Heart left ventricle (tissue), 16 donors: ENCODE measurements around the gene EPN2. TPM values are rescaled to one million over a fixed set of nuclear protein-coding genes. Genes with fewer than 3 reads are reported as not detected.

ENCODE experiments used
- ATAC-seq, 4 donors: fragments of 200-7000 bp; cut with Tn5 transposase; one replicate each; pipeline ENCODE4 v1.9.1; 2020 to 2022; ENCODE audit warnings: moderate library complexity in 4 of 4, mild to moderate bottlenecking in 3 of 4, moderate number of reproducible peaks in 1 of 4
- DNase-seq, 5 donors: peaks; one replicate each; pipeline ENCODE4 v3.0.0-alpha.2; 2020
- H3K27ac ChIP-seq, 12 donors: fragments of 200-600 bp; sonication (generic) in 4 of 12; one replicate each; pipeline versions ENCODE4 v1.5.0 to v1.8.0; 2016 to 2022; ENCODE audit warnings: mild to moderate bottlenecking in 2 of 12
- H3K27me3 ChIP-seq, 9 donors: fragments of 200-600 bp; sonication (generic) in 2 of 9; one replicate each; pipeline versions ENCODE4 v1.5.1 to v1.8.0; 2016 to 2022; ENCODE audit warnings: mild to moderate bottlenecking in 3 of 9
- H3K36me3 ChIP-seq, 9 donors: fragments of 200-600 bp; sonication (generic) in 2 of 9; one replicate each; pipeline versions ENCODE4 v1.5.0 to v1.8.0; 2018 to 2022; ENCODE audit warnings: mild to moderate bottlenecking in 2 of 9
- H3K4me1 ChIP-seq, 12 donors: fragments of 200-600 bp; sonication (generic) in 4 of 12; one replicate each; pipeline versions ENCODE4 v1.5.0 to v1.8.0; 2016 to 2022; ENCODE audit warnings: mild to moderate bottlenecking in 3 of 12
- H3K4me3 ChIP-seq, 12 donors: fragments of 200-600 bp; sonication (generic) in 4 of 12; one replicate each; pipeline versions ENCODE4 v1.5.0 to v1.8.0; 2017 to 2022; ENCODE audit warnings: mild to moderate bottlenecking in 9 of 12, moderate library complexity in 4 of 12
- H3K9me3 ChIP-seq, 12 donors: fragments of 200-600 bp; sonication (generic) in 4 of 12; one replicate each; pipeline versions ENCODE4 v1.5.0 to v1.8.0; 2016 to 2022; ENCODE audit warnings: mild to moderate bottlenecking in 1 of 12
- CTCF ChIP-seq, 12 donors: fragments of 200-600 bp; sonication (generic) in 4 of 12; IDR thresholded peaks; one replicate each; pipeline versions ENCODE4 v1.5.0 to v1.8.0; 2018 to 2022; ENCODE audit warnings: antibody characterized with exemption in 12 of 12, mild to moderate bottlenecking in 5 of 12
- POLR2A ChIP-seq, 2 donors: fragments of 450-650 bp; IDR thresholded peaks; one replicate each; pipeline ENCODE4 v1.6.1; 2017; ENCODE audit warnings: antibody characterized with exemption in 2 of 2, mild to moderate bottlenecking in 2 of 2, moderate library complexity in 2 of 2
- WGBS, 4 donors: extraction: QIAGEN DNeasy Blood & Tissue Kit in 2 of 4; methylation state at CpG; one replicate each; pipeline versions ENCODE4 v1.1.5 to v1.1.7; 2013 to 2018; 5-methylcytosine and 5-hydroxymethylcytosine counted together
- intact Hi-C, 10 donors: fragments of 100-400 bp; cut with DNase I; formaldehyde crosslinking; loops; one replicate each; pipeline versions ENCODE4 v1.11.1 to v1.14.2; 2022
- polyA plus RNA-seq, 2 donors: library from polyadenylated mRNA; stranded (reverse); fragments of 200-250 nt; gene quantifications; one replicate each; pipeline ENCODE4 v1.2.3, GENCODE V29; 2013
- total RNA-seq, 9 donors: library from RNA; depleted of rRNA in 2 of 9; stranded (reverse); fragments of >200 nt in 2 of 9; fragmentation: NEBNext Ultra II Directional in 3 of 9; extraction: Animal tissue kit (Norgen Biotek cat#: 25700) in 3 of 9; gene quantifications; one replicate each; pipeline versions ENCODE4 v1.1.0 to v1.2.4, GENCODE V29; 2016 to 2023
- donor health status: ischemic (EF 13 %, LVEDD 7.1; RV severe dilation, severe dysfunction).
- donor health status: healthy with polysubstance abuse.
- donor health status: DM: no; HTN: yes; CAD: no.
- donor health status: DM: no; HTN: no; CAD: no.
- donor health status: ischemic (EF 25% LVEDD 6.9; RV normal size, moderate dysfunction).
- donor health status: ischemic (EF 25% LVEDD 5.7; RV mildly dilated, moderate dysfunction).
- donor health status: healthy.
- donor health status: DM: yes; HTN: yes; CAD: no.
- donor health status: ischemic (EF 35%, LVEDD 5.7; RV mildly dilated, moderate dysfunction).
- donor health status: nonischemic (EF 11% LVEDD 7.7; RV severe dilation, severe dysfunction).
- donor health status: DM: yes; HTN: yes; CAD: no.
- donor health status: PGD.
- donor health status: ischemic (EF 29% LVEDD 5.4; RV normal size, mild dysfunction).
- donor health status: nonischemic (EF 23%, LVEDD 6.1; RV moderate dilation, normal function).

Gene EPN2
- total and polyA plus RNA-seq, 11 donors: 26.4 to 114 (median 72.0) TPM

DNA sequence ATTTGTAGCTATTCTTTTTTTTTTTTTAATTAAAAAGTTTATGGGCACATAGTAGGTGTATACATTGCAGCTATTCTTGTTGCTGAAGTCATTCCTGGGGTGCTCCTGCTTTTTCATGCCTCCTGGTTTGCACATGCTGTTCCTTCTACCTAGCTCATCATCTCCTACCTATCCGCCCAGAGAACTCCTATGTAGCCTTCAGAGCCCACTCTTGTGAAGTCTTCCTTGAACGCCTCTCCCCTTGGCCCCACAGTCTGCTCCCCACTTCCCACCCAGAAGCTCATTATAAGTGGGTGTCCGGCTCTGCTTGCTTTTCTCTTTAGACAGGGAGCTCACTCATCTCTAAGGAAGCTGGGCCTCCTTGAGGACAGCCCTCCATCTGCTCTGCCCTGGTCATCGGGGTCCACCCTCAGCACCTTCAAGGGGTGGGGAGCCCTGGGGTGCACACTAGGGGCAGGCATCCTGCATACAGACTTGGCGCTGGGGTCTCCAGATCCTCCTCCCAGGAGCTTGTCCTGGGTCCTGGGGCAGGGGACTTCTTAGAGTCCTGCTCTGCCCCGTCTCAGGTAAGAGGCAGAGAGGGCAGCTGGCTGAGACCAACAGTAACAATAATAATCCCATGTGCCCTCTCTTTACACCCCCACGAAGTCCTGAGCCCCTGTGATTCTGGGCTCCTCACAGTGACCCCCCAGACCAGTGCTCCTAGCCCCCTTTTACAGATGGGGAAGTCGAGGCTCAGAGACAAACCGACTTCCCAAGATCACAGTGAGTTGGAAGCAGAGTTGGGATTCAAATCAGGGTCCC is 128.9 kb downstream of the EPN2 start:
- H3K4me3 ChIP-seq: no peak overlapping the region
- peaks cover 0 to 2% (median 0%) of the 10 kb centered on the region in 9 donors for H3K27me3 ChIP-seq
- TF ChIP-seq CTCF (IDR thresholded peaks at IDR 0.05): no peak
- TF ChIP-seq POLR2A (IDR thresholded peaks at IDR 0.05): no peak
- 92 to 96% (median 93%) methylated on average over 7 to 9 of the region's 9 CpGs for WGBS, 4 donors
- H3K27ac ChIP-seq: no peak overlapping the region
- no peaks in the 10 kb centered on the region for H3K9me3 ChIP-seq
- intact Hi-C loops: loop anchor here in 4 of 10 donors (5.0 to 10.0 kb wide), 3 partner anchors 279 to 399 kb away; partner anchors contain the start of gene ALDH3A2 (in 2 of the 4)
- DNase-seq: no peak
- H3K4me1 ChIP-seq: peaks cover 0 to 46% (median 25%) of the 10 kb centered on the region in 12 donors
- ATAC-seq: no peak
- H3K36me3 ChIP-seq: no peaks in the 10 kb centered on the region

GRCh38 chr17:19366637-19366972 is 129.4 kb downstream of the EPN2 start:
- peaks cover 0 to 2% (median 0%) of the 10 kb centered on the region in 9 donors for H3K27me3 ChIP-seq
- H3K9me3 ChIP-seq: no peaks in the 10 kb centered on the region
- DNase-seq (peak in 1 of 5 donors; percentile 7), ATAC-seq (no peak)
- intact Hi-C loops: loop anchor here in 4 of 10 donors (5.0 to 10.0 kb wide), 3 partner anchors 278 to 398 kb away; partner anchors contain the start of gene ALDH3A2 (in 2 of the 4)
- peaks cover 0 to 52% (median 28%) of the 10 kb centered on the region in 12 donors for H3K4me1 ChIP-seq
- TF ChIP-seq CTCF (IDR thresholded peaks at IDR 0.05) (no peak), POLR2A (IDR thresholded peaks at IDR 0.05) (no peak)
- no peak overlapping the region for H3K27ac ChIP-seq
- H3K4me3 ChIP-seq: no peak overlapping the region
- H3K36me3 ChIP-seq: no peaks in the 10 kb centered on the region
- WGBS, 4 donors: 92 to 99% (median 94%) methylated on average over 5 of the region's 5 CpGs

DNA sequence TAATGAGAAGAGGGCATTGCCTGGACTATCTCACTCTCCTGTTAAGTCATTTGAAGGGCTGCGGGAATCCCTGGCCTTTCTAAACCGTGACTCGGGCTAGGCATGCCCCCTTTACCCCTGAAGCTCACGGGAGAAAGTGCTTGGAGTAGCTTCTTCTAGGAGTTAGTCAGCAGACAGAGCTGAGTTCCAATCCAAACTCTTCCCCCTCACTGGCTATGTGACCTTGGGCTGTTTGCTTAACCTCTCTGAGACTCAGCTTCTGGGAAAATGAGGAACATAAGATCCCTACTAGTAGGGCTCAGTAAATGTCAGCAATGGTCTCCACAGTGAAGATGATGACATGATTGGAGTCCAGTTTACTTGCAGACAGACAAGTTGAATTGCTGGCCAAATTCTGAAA is 131.1 kb downstream of the EPN2 start:
- intact Hi-C loops: loop anchor here in 4 of 10 donors (5.0 to 10.0 kb wide), 3 partner anchors 277 to 397 kb away; partner anchors contain the start of gene ALDH3A2 (in 2 of the 4)
- ATAC-seq: no peak
- H3K9me3 ChIP-seq: no peaks in the 10 kb centered on the region
- H3K4me3 ChIP-seq: no peak overlapping the region
- 78 to 90% (median 87%) methylated on average over 4 of the region's 4 CpGs for WGBS, 4 donors
- H3K4me1 ChIP-seq: peaks cover 0 to 50% (median 18%) of the 10 kb centered on the region in 12 donors
- DNase-seq: no peak
- H3K27me3 ChIP-seq: peaks cover 0 to 2% (median 0%) of the 10 kb centered on the region in 9 donors
- no peak overlapping the region for H3K27ac ChIP-seq
- TF ChIP-seq CTCF (IDR thresholded peaks at IDR 0.05): no peak
- TF ChIP-seq POLR2A (IDR thresholded peaks at IDR 0.05): no peak
- no peaks in the 10 kb centered on the region for H3K36me3 ChIP-seq

DNA sequence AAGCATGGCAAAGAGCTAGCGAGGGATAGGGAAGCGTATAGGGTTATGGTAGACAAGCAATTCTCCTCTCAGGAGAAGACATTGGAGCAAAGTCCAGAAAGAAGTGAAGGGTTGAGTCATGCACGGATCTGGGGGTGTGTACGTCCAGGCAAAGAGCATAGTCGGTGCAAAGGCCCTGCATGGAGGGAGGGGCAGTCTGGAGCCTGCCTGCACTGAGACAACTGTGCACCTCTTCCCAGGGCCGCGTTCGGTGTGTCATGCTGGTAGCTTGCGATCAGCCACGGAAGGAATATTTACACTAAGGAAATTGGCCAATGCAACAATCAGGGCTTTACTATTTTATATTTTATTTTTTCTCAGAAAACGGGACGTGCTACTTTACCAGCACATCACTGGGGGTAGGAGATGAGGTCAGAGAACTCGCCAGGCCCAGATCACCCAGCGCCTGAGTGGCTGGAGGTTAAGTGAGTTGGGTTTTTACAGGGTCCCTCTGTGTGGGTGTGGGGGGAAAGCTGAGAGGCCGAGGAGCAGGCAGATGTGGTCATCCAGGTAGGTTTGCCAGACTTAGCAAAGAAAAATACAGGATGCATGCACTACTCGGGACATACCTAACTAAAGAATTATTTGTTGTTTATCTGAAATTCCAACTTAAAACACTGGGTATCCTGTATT is 132.1 kb downstream of the EPN2 start:
- peak overlapping the region in 6 of 12 donors; percentile 38 to 73 (median 68) for H3K27ac ChIP-seq
- no peak for ATAC-seq
- 93 to 94% (median 93%) methylated on average over 16 of the region's 16 CpGs for WGBS, 4 donors
- peaks cover 0 to 2% (median 0%) of the 10 kb centered on the region in 9 donors for H3K27me3 ChIP-seq
- no peaks in the 10 kb centered on the region for H3K9me3 ChIP-seq
- H3K36me3 ChIP-seq: no peaks in the 10 kb centered on the region
- intact Hi-C loops: loop anchor here in 4 of 10 donors (5.0 to 10.0 kb wide), 3 partner anchors 276 to 396 kb away; partner anchors contain the start of gene ALDH3A2 (in 2 of the 4)
- no peak for DNase-seq
- TF ChIP-seq CTCF (IDR thresholded peaks at IDR 0.05) (no peak), POLR2A (IDR thresholded peaks at IDR 0.05) (no peak)
- H3K4me1 ChIP-seq: peaks cover 0 to 50% (median 16%) of the 10 kb centered on the region in 12 donors
- no peak overlapping the region for H3K4me3 ChIP-seq
